ENCODE results near the gene STAMBPL1.

STAMBPL1 gene

GRCh38 chr10:88892222-88892967 is 12.3 kb downstream of the STAMBPL1 start:
- DNase-seq (ENCODE audit: low read depth, low spot score): no peak

GRCh38 chr10:88893611-88894010 is 13.6 kb downstream of the STAMBPL1 start:
- no peak for DNase-seq (ENCODE audit: low read depth, low spot score)

GRCh38 chr10:88895250-88895649 is 15.2 kb downstream of the STAMBPL1 start:
- no peak for DNase-seq (ENCODE audit: low read depth, low spot score)

GRCh38 chr10:88896372-88896993 is 16.4 kb downstream of the STAMBPL1 start:
- DNase-seq (ENCODE audit: low read depth, low spot score): no peak

GRCh38 chr10:88896994-88897853 is 17.2 kb downstream of the STAMBPL1 start:
- DNase-seq (ENCODE audit: low read depth, low spot score): no peak

GRCh38 chr10:88898727-88899126 is 18.7 kb downstream of the STAMBPL1 start:
- DNase-seq (ENCODE audit: low read depth, low spot score): no peak

- DNase-seq (ENCODE audit: low read depth, low spot score): no peak
Measured at GRCh38 chr10:88899886-88900285, 19.8 kb downstream of the STAMBPL1 start.

GRCh38 chr10:88901206-88901983 is 21.4 kb downstream of the STAMBPL1 start:
- DNase-seq (ENCODE audit: low read depth, low spot score): no peak

- DNase-seq (ENCODE audit: low read depth, low spot score): no peak
Measured at GRCh38 chr10:88901984-88902789, 22.1 kb downstream of the STAMBPL1 start.

- DNase-seq (ENCODE audit: low read depth, low spot score): no peak
Measured at GRCh38 chr10:88903715-88904114, 23.7 kb downstream of the STAMBPL1 start.

- DNase-seq (ENCODE audit: low read depth, low spot score): no peak
Measured at GRCh38 chr10:88906921-88907320, 26.9 kb downstream of the STAMBPL1 start.

GRCh38 chr10:88908194-88908593 is 28.1 kb downstream of the STAMBPL1 start:
- DNase-seq (ENCODE audit: low read depth, low spot score): no peak

GRCh38 chr10:88911116-88911515 is 31.1 kb downstream of the STAMBPL1 start:
- DNase-seq (ENCODE audit: low read depth, low spot score): no peak

- DNase-seq (ENCODE audit: low read depth, low spot score): no peak
Measured at GRCh38 chr10:88911851-88912250, 31.8 kb downstream of the STAMBPL1 start.

GRCh38 chr10:88913127-88913526 is 33.1 kb downstream of the STAMBPL1 start:
- DNase-seq (ENCODE audit: low read depth, low spot score): no peak

- no peak for DNase-seq (ENCODE audit: low read depth, low spot score)
Measured at GRCh38 chr10:88913788-88914187, 33.7 kb downstream of the STAMBPL1 start.

GRCh38 chr10:88915781-88916180 is 35.7 kb downstream of the STAMBPL1 start:
- no peak for DNase-seq (ENCODE audit: low read depth, low spot score)

GRCh38 chr10:88916231-88916630 is 36.2 kb downstream of the STAMBPL1 start:
- DNase-seq (ENCODE audit: low read depth, low spot score): no peak

GRCh38 chr10:88916986-88917385 is 36.9 kb downstream of the STAMBPL1 start:
- DNase-seq (ENCODE audit: low read depth, low spot score): no peak

- no peak for DNase-seq (ENCODE audit: low read depth, low spot score)
Measured at GRCh38 chr10:88918191-88918905, 38.3 kb downstream of the STAMBPL1 start.
